HepG2 (cell line): ENCODE measurements around the gene ARF5. TPM values are rescaled to one million over a fixed set of nuclear protein-coding genes. Genes with fewer than 3 reads are reported as not detected.

Experiments
- ATF7 ChIP-seq, 2 experiments: fragments of 450-650 bp in 1 of 2; sonication (generic) in 1 of 2; formaldehyde crosslinking in 1 of 2; IDR thresholded peaks; 2 replicates each; pipeline versions ENCODE4 v1.4.0 to v1.6.1; 2016 to 2020; ENCODE audit warnings: antibody characterized with exemption in 1 of 2, mild to moderate bottlenecking in 1 of 2, missing genetic modification reagents in 1 of 2
- FOSL2 ChIP-seq: sonication (generic); formaldehyde crosslinking; IDR thresholded peaks from 2 replicates; pipeline ENCODE4 v1.4.0; 2020; ENCODE audit warnings: missing genetic modification reagents
- FUBP1 ChIP-seq: sonication (generic); formaldehyde crosslinking; IDR thresholded peaks from 2 replicates; pipeline ENCODE4 v1.5.1; 2020; ENCODE audit warnings: missing genetic modification reagents, mild to moderate bottlenecking, borderline replicate concordance
- GATAD2A ChIP-seq: IDR thresholded peaks from 2 replicates; pipeline ENCODE4 v1.6.1; 2016
- HCFC1 ChIP-seq: fragments of 150-350 bp; IDR thresholded peaks from 2 replicates; pipeline ENCODE4 v1.6.1; 2014; ENCODE audit warnings: low read depth, low read length
- HDAC2 ChIP-seq: sonication (generic); formaldehyde crosslinking; IDR thresholded peaks from 2 replicates; pipeline ENCODE4 v1.4.0; 2020; ENCODE audit warnings: missing genetic modification reagents
- HDAC6 ChIP-seq: fragments of 200-600 bp; sonication (generic); IDR thresholded peaks from 2 replicates; pipeline ENCODE4 v1.7.0; 2017; ENCODE audit warnings: mild to moderate bottlenecking, antibody characterized with exemption, low read length, low read depth
- HOXA5 ChIP-seq: sonication (generic); formaldehyde crosslinking; IDR thresholded peaks from 2 replicates; pipeline ENCODE4 v1.4.0; 2020; ENCODE audit warnings: missing genetic modification reagents
- KDM4B ChIP-seq: sonication (generic); formaldehyde crosslinking; IDR thresholded peaks from 2 replicates; pipeline ENCODE4 v1.4.0; 2020; ENCODE audit warnings: missing genetic modification reagents
- MEIS2 ChIP-seq: sonication (generic); formaldehyde crosslinking; IDR thresholded peaks from 2 replicates; pipeline ENCODE4 v1.9.0; 2021; ENCODE audit warnings: mild to moderate bottlenecking, missing genetic modification reagents
- MIER3 ChIP-seq: IDR thresholded peaks from 2 replicates; pipeline ENCODE4 v1.6.1; 2016; ENCODE audit warnings: missing compliant biosample characterization, borderline replicate concordance
- MTA3 ChIP-seq: sonication (generic); formaldehyde crosslinking; IDR thresholded peaks from 2 replicates; pipeline ENCODE4 v1.4.0; 2020; ENCODE audit warnings: missing genetic modification reagents
- NR2F6 ChIP-seq, 2 experiments: IDR thresholded peaks; 2 replicates each; pipeline ENCODE4 v1.6.1; 2016; ENCODE audit warnings: antibody characterized with exemption in 1 of 2, mild to moderate bottlenecking in 1 of 2
- PAWR ChIP-seq: sonication (generic); formaldehyde crosslinking; IDR thresholded peaks from 2 replicates; pipeline ENCODE4 v1.4.0; 2020; ENCODE audit warnings: missing genetic modification reagents, mild to moderate bottlenecking, borderline replicate concordance
- RBM22 ChIP-seq: fragments of 200-400 bp; formaldehyde crosslinking; optimal IDR thresholded peaks from 2 replicates; pipeline ENCODE3; 2017; ENCODE audit warnings: mild to moderate bottlenecking, low read length, moderate library complexity
- REL ChIP-seq: sonication (generic); formaldehyde crosslinking; conservative IDR thresholded peaks from 2 replicates; pipeline ENCODE4 v1.8.0; 2022; ENCODE audit warnings: mild to moderate bottlenecking, missing genetic modification reagents, moderate library complexity
- SMARCC2 ChIP-seq: fragments of 450-650 bp; IDR thresholded peaks from 2 replicates; pipeline ENCODE4 v1.6.1; 2017; ENCODE audit warnings: antibody characterized with exemption, mild to moderate bottlenecking
- ZBTB20 ChIP-seq: sonication (generic); formaldehyde crosslinking; IDR thresholded peaks from 2 replicates; pipeline ENCODE4 v1.8.1; 2023; ENCODE audit warnings: missing genetic modification reagents, low read depth, mild to moderate bottlenecking, borderline replicate concordance
- ZNF225 ChIP-seq: sonication (generic); formaldehyde crosslinking; IDR thresholded peaks from 2 replicates; pipeline ENCODE4 v1.4.0; 2020; ENCODE audit warnings: mild to moderate bottlenecking, missing genetic modification reagents
- ZNF263 ChIP-seq: sonication (generic); formaldehyde crosslinking; IDR thresholded peaks from 2 replicates; pipeline ENCODE4 v1.4.0; 2020; ENCODE audit warnings: missing genetic modification reagents
- ZNF556 ChIP-seq: sonication (generic); formaldehyde crosslinking; IDR thresholded peaks from 2 replicates; pipeline ENCODE4 v1.4.0; 2020; ENCODE audit warnings: mild to moderate bottlenecking, missing genetic modification reagents, borderline replicate concordance
- ZNF709 ChIP-seq: sonication (generic); formaldehyde crosslinking; IDR thresholded peaks from 2 replicates; pipeline ENCODE4 v1.5.0; 2020; ENCODE audit warnings: mild to moderate bottlenecking, missing genetic modification reagents
- ZNF772 ChIP-seq: sonication (generic); formaldehyde crosslinking; IDR thresholded peaks from 2 replicates; pipeline ENCODE4 v1.5.0; 2020; ENCODE audit warnings: mild to moderate bottlenecking, missing genetic modification reagents
- ZNF788 ChIP-seq: sonication (generic); formaldehyde crosslinking; IDR thresholded peaks from 2 replicates; pipeline ENCODE4 v1.5.0; 2020; ENCODE audit warnings: mild to moderate bottlenecking, missing genetic modification reagents, borderline replicate concordance
- polyA plus RNA-seq, 8 experiments: library from polyadenylated mRNA; depleted of rRNA in 3 of 8; stranded (reverse) in 7 of 8; unstranded in 1 of 8; fragments of >200 nt; fragmentation: Illumina TruSeq in 4 of 8; extraction: Trizol in 4 of 8; gene quantifications; 2 replicates each; pipeline versions ENCODE4 v1.2.1 to v1.2.3, GENCODE V29; 2011 to 2016; ENCODE audit warnings: low read depth in 4 of 8, missing spikeins in 1 of 8, mixed read lengths in 1 of 8; ENCODE audit not compliant: insufficient read depth in 1 of 8
- total RNA-seq, 5 experiments: library from RNA; depleted of rRNA; stranded (reverse); fragments of >200 nt; fragmentation: Illumina TruSeq; extraction: Trizol; gene quantifications; 2 replicates each; pipeline ENCODE4 v1.2.3, GENCODE V29; 2016; ENCODE audit warnings: low read depth in 1 of 5
- TF ChIP-seq, protein P1 (sequence below): IDR thresholded peaks from 2 replicates; pipeline ENCODE4 v1.6.1; 2016; ENCODE audit warnings: control low read depth
- TF ChIP-seq, protein P2 (sequence below): sonication (generic); formaldehyde crosslinking; IDR thresholded peaks from 2 replicates; pipeline ENCODE4 v1.5.0; 2020; ENCODE audit warnings: missing genetic modification reagents
- TF ChIP-seq, protein P3 (sequence below): sonication (generic); formaldehyde crosslinking; IDR thresholded peaks from 2 replicates; pipeline ENCODE4 v1.8.1; 2022; ENCODE audit warnings: mild to moderate bottlenecking, missing genetic modification reagents

Gene ARF5
- total and polyA plus RNA-seq, 2 of the 13 experiments (the other 11 are each of a cell fraction or from before 2014, with no cell fraction given) = 109 to 135 TPM

DNA sequence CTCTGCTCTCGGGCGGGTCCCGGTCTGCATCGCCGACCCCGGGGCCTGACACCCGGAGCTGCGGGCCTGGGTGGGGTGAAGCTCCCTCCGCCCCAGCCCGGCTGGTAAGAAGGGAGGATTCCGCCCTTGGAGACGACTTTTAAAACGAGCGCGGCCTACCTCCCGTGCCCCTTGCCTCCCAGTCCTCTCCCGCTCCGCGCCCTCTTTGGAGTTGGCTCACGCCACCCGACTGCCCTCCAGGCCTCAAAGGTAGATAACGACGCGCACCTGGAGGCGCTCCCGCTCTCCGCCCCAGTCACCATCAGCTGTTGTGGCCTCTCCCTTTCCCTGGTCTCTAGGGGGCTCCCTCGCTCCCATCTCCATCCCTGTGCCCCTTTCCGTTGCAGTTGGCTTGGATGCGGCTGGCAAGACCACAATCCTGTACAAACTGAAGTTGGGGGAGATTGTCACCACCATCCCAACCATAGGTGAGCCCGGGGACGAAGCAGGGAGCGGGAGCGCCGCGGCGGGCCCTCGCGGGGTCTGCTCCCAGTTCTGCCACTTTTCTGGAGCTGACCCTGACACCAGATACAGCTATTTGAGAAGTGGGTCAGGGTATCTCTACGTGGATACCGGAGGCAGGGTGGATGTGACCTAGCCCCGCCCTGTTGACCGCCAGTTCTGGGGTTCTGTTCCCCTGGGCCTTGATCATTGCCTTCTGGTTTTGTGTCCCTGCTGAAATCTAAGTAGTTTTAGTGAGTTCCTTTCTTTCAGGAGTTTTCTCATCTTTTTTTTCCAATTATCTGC lies 679 bp downstream of the ARF5 start (continued):
- TF ChIP-seq, protein P1, sequence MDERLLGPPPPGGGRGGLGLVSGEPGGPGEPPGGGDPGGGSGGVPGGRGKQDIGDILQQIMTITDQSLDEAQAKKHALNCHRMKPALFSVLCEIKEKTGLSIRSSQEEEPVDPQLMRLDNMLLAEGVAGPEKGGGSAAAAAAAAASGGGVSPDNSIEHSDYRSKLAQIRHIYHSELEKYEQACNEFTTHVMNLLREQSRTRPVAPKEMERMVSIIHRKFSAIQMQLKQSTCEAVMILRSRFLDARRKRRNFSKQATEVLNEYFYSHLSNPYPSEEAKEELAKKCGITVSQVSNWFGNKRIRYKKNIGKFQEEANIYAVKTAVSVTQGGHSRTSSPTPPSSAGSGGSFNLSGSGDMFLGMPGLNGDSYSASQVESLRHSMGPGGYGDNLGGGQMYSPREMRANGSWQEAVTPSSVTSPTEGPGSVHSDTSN (CRISPR knock-in tag) = no peak
- TF ChIP-seq ZBTB20 (no peak), REL (no peak), ZNF225 (CRISPR knock-in tag) (no peak), ZNF709 (CRISPR knock-in tag) (no peak), FUBP1 (CRISPR knock-in tag) (no peak), MTA3 (no peak), FOSL2 (CRISPR knock-in tag) (no peak), RBM22 (no peak), MIER3 (CRISPR knock-in tag) (no peak), HOXA5 (CRISPR knock-in tag) (no peak; the same call in 1 of the 2 replicates), ZNF556 (CRISPR knock-in tag) (no peak), ZNF772 (CRISPR knock-in tag) (peak; percentile 72; the same call in 1 of the 2 replicates), ZNF788 (CRISPR knock-in tag) (no peak; the same call in 1 of the 2 replicates), SMARCC2 (no peak), HDAC6 (no peak), MEIS2 (CRISPR knock-in tag) (no peak), PAWR (CRISPR knock-in tag) (no peak), ZNF263 (no peak), NR2F6 (IDR thresholded peaks at IDR 0.05) (no peak), NR2F6 (CRISPR knock-in tag; IDR thresholded peaks at IDR 0.05) (peak; percentile 26; the same call in 1 of the 2 replicates), HDAC2 (no peak; the same call in 1 of the 2 replicates), KDM4B (CRISPR knock-in tag) (no peak), ATF7 (IDR thresholded peaks at IDR 0.05) (no peak), ATF7 (CRISPR knock-in tag; IDR thresholded peaks at IDR 0.05) (no peak), GATAD2A (CRISPR knock-in tag) (no peak), HCFC1 (no peak)
- TF ChIP-seq, protein P2, sequence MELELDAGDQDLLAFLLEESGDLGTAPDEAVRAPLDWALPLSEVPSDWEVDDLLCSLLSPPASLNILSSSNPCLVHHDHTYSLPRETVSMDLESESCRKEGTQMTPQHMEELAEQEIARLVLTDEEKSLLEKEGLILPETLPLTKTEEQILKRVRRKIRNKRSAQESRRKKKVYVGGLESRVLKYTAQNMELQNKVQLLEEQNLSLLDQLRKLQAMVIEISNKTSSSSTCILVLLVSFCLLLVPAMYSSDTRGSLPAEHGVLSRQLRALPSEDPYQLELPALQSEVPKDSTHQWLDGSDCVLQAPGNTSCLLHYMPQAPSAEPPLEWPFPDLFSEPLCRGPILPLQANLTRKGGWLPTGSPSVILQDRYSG = no peak
- TF ChIP-seq, protein P3, sequence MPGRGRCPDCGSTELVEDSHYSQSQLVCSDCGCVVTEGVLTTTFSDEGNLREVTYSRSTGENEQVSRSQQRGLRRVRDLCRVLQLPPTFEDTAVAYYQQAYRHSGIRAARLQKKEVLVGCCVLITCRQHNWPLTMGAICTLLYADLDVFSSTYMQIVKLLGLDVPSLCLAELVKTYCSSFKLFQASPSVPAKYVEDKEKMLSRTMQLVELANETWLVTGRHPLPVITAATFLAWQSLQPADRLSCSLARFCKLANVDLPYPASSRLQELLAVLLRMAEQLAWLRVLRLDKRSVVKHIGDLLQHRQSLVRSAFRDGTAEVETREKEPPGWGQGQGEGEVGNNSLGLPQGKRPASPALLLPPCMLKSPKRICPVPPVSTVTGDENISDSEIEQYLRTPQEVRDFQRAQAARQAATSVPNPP = no peak
